H54 (cell line): ENCODE results near the gene SNAP29.
"Not testable (repeated sequence)": the region's sequence is repeated elsewhere in the genome, so short reads cannot be mapped to it uniquely, and the experiment has no call there.

Experiments
- DNase-seq: peaks from one replicate; pipeline ENCODE4 v3.0.0; 2011; ENCODE audit warnings: low spot score, mixed read lengths; ENCODE audit not compliant: insufficient read length
- FAIRE-seq: peaks from 3 replicates; lab custom pipeline; 2011; peaks lifted over from hg19 to GRCh38; lab: Jason Lieb, UNC
- POLR2A ChIP-seq: IDR thresholded peaks from 2 replicates; pipeline ENCODE4 v1.6.1; 2011; ENCODE audit warnings: low read depth, mild to moderate bottlenecking, low read length

SNAP29 gene

DNA sequence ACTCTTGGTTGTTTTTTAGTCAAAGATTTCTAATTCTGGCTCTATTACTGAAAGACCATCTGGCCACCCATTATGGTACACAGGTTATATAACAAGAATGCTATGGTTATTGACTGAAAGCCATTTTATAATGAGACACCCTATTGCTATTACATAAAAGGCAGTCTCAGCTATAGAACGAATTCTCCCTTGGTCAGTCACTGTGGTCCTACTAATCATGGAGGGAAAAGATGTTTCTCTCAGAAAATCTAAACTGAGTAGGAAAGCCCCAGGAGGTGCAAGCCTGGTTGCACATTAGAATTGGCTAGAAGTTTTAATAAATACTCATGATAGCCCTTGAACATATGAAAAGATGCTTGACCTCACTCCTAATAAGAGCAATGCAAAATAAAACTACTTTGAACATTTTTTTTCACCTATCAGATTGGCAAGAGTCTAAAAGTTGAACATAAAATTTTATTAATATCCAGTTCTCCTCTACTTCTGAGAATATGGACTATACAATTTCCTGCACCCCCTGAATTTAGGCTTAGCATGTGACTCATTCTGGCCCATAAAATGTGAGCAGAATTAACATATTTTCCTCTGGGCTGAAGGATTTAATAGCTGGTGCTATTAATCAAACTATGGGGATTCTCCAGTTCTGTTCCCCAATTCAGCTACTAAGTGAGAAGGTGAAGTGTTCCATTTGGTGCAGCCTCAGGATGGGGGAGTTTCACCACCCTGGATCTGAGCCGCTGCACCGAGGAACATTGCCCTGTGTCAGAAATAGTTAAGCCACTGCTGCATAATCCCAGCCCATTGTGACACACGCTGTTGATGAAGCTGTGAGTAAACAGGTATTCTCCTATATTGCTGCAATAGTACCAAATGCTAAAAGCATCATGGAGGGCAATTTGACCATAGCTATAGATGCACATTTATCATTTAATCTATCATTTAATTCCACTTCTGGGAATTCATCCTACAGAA is 46.9 kb downstream of the SNAP29 start:
- no peak for TF ChIP-seq POLR2A
- FAIRE-seq (no peak), DNase-seq (no peak)

DNA sequence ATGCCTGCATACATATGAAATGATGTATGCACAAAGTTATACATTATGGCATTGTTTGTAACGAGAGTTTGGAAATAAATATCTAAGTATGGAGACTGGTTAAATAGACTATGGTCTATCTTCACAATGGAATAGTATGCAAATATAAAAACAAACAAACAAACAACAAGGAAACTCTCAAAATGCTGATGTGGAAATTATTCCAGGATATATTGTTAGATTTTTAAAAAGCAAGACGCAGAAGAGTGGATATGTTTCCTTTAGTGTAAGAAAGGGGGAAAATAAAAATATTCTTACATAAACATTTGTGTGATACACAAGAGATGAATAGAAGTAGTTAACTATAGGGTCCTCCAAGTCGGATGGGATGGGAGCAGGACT is 47.6 kb downstream of the SNAP29 start:
- no peak for TF ChIP-seq POLR2A
- FAIRE-seq (no peak), DNase-seq (no peak)

DNA sequence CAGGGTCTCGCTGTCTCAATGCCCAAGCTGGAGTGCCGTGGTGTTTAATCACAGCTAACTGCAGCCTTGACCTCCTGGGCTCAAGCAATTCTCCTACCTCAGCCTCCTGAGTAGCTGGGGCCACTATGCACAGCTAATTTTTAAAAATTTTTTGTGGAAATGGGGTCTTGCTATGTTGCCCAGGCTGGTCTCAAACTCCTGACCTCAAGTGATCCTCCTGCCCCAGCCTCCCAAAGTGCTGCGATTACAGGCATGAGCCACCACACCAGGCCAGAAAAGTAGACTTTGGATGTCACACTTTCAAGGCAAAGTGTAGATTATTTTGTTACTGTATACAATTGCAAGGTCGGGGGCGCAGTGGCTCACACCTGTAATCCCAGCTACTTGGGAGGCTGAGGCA is 49.9 kb downstream of the SNAP29 start:
- not testable (repeated sequence) for DNase-seq, FAIRE-seq

DNA sequence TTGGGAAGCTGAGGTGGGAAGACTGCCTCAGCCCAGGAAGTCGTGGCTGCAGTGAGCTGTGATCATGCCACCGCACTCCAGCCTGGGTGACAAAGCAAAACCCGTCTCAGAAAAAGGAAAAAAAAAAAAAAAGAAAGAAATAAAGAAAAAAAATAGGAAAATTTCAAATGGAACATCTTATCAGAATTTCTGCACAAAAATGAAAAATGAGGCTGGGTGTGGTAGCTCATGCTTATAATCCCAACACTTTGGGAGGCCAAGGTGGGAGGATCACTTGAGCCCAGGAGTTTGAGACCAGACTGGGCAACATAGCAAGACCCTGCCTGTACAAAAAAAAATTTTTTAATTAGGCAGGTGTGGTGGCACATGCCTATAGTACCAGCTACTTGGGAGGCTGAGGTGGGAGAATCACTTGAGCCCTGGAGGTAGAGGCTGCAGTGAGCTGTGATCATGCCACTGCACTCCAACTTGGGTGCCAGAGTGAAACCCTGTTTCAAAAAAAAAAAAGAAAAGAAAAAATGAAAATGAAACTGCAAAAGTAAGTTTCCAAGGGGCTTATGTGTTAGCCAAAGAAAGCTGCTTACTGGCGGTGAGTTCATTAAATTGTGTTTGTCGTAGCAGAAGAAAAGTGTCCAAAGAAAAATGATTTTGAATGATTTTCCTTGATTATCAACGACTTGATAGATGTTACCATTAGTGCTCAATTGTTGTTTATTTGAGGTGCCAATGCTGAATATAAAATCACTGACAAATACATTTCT is 50.9 kb downstream of the SNAP29 start:
- FAIRE-seq (no peak), DNase-seq (no peak)
- TF ChIP-seq POLR2A = no peak

DNA sequence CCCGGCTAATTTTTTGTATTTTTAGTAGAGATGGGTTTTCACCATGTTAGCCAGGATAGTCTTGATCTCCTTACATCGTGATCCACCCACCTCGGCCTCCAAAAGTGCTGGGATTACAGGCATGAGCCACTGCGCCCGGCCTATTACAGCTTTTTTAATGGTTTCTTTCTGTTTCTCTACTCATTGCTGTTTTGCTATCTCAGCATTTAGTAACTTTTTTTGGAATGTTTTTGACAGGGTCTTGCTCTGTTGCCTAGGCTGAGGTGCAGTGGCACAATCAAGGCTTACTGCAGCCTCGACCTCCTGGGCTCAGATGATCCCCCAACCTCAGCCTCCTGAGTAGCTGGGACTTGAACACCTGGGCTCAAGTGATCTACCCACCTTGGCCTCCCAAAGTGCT is 53.7 kb downstream of the SNAP29 start:
- FAIRE-seq (no peak), DNase-seq (no peak)
- no peak for TF ChIP-seq POLR2A

DNA sequence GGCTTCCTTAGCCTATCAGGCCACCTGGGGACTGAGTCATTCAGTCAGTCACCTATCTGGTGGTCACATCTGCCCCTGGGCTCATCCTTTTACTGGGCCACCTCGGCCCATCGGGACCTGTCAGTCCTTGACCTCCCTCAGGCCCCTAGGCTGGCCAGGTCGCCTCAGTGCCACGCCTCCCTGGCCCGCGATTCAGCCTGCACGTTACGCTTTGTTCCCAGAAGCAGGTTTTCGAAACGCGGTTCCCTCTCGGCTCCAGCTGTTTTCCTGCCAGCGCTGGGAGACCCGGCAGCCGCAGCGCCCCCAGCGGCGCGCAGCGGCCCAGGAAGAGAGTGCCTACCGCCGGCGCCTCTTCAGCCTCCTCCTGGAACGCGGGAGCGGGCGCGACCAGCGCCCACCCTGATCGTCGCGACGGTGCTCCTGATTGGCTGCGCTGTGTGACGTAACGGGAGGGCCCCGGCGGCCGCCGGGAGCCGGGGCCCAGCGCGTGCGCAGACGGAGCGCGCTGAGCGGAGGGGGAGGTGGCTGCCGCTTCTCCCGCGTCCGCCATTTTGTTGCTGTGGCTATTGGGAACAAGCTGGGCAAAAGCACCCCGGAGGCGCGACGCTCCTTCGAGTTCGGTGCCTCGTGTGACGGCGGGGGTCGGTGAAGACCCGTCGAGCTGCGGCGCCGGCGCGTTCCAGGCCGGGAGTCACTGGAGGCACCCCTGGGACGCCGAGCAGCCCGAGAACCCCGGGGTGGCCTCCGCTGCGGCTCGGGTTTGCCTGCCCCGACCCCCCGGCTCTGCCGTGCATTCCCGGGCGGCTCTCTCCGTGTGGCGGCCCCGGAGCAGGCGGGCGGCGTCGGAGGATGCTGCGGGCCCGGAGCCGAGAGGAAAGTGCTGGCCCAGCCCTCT is 58.4 kb downstream of the SNAP29 start, which contains the start of gene CRKL:
Gene CRKL (plus strand): TSS at position 492 of the 895 bp plus-strand sequence. CDS start 528 bp downstream, outside the sequence.
- TF ChIP-seq POLR2A = peak; percentile 80
- DNase-seq (peak; percentile 84), FAIRE-seq (no peak)

DNA sequence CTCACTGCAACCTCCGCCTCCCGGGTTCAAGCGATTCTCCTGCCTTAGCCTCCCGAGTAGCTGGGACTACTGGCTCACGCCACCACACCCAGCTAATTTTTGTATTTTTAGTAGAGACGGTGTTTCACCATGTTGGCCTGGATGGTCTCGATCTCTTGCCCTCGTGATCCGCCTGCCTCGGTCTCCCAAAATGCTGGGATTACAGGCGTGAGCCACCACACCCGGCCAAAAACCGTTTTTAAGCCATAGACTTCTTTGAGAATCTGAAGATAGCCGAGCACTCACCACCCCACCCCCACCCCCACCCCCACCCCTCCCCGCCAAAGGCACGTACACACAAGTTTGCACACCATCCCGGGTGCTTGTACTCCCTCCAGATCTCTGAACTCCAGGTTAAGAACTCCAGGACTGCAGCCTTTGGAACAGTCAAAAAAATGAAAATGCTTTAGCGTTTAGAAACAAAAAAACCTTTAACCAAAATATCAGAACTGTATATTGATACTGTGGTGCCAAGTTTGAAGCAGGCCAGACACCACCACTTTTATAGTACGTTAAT is 59.9 kb downstream of the SNAP29 start:
- no peak for TF ChIP-seq POLR2A
- no peak for FAIRE-seq
- no peak for DNase-seq

DNA sequence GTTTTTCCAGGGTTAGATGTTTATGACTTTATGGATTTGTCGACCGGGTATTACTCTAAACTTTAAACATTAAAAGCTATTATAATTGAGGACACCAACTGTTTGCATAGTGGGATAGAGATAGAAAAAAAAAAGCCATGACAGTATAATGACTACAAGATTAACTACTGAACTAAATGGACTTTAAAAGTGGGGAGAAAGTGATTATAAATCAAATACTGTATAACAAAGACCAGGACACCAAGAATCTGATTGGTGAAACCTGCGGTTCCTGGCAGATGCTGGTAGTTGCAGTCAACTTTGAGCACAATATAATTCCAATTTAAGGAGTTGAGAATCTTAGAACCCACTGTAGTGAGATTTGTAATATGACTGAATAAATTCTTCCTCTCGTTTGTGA is 60.9 kb downstream of the SNAP29 start:
- TF ChIP-seq POLR2A = no peak
- no peak for DNase-seq
- FAIRE-seq = no peak

DNA sequence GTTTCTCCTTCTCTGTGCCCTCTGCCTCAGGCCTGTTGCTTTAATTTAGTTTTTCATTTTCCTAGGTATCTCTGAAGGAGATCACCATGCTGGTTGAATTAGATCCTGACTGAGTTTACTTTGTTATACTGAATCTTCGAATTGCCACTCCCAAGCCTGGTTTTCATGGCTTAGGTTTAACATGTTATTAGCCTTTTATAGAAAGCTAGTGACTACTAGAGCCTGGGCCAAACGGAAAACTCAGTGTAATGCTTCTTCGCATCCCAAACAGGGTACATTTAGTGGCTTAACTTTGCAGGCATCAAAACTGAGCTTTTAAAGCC is 62.0 kb downstream of the SNAP29 start:
- DNase-seq (no peak), FAIRE-seq (no peak)
- TF ChIP-seq POLR2A = no peak

DNA sequence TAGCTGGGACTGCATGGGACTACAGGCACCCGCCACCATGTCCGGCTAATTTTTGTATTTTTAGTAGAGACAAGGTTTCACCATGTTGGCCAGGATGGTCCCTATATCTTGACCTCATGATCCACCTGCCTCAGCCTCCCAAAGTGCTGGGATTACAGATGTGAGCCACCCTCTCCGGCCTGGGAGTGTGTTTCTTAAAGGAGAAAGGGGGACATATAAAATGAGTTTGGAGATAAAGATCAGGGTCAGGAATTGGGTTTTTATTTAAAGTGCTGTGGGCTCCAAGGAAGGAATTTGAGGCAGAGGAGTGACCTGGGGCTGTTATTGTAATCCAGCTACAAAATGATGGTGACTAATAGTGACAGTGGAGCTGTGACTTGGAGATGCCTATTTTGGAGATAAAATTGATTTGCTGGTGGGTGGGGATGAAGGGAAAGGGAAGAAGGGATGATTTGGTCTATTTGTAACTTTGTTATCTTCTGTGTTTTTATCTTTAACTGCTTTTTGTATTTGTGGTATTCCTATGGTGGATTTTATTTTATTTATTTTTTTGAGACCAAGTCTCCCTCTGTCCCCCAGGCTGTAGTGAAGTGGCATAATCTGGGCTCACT is 63.4 kb downstream of the SNAP29 start:
- DNase-seq (no peak), FAIRE-seq (no peak)
- no peak for TF ChIP-seq POLR2A

DNA sequence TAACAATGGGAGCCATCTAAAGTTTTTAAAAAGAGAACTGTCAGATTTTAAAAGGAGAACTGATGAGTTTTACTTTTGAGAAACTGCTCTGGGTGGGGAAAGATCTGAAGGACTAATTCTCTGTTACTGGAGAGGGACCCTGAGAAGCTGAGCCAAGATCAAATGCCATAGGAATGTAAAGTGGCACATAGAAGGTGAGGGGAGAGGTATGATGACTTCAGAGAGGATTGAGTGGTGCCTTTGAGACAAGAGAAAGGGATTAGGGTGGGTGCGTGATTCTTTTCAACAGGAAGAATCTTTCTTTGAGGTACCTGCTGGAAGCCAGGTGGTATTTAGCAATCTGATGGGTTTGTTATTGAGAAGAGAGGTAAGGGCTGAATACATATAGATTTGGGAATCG is 67.4 kb downstream of the SNAP29 start:
- DNase-seq = no peak
- TF ChIP-seq POLR2A = no peak
- FAIRE-seq = no peak

DNA sequence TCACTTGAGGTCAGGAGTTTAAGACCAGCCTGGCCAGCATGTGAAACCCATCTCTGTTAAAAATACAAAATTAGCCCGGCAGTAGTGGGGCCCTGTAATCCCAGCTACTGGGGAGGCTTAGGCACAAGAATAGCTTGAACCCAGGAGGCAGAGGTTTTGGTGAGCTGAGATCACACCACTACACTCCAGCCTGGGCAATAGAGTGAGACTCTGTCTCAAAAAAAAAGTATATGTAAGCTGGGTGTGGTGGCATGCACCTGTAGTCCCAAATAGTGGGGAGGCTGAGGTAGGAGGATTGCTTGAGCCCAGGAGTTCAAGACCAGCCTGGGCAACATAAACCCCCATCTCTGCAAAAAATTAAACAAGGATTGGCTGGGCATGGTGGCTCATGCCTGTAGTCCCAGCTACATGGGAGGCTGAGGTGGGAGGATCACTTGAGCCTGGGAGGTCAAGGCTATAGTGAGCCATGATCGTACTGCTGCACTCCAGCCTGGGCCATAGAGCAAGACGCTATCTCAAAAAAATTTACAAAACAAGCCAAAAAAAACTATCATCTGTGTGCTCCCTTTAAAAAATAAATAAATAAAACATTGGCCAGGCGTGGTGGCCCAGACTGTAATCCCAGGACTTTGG is 69.2 kb downstream of the SNAP29 start:
- DNase-seq (no peak), FAIRE-seq (no peak)

More for the DNA sequence above, 69.2 kb downstream of the SNAP29 start:
- no peak for TF ChIP-seq POLR2A
